ENCODE measurements around the gene FOXP2.

Gene FOXP2

GRCh38 chr7:114657279-114657678, 242.7 kb downstream of the FOXP2 start:
- TF ChIP-seq CTCF (IDR thresholded peaks at IDR 0.05; ENCODE audit: low read depth, low read length) = no peak

GRCh38 chr7:114658216-114658615, 243.6 kb downstream of the FOXP2 start:
- no peak for TF ChIP-seq CTCF (IDR thresholded peaks at IDR 0.05; ENCODE audit: low read depth, low read length)
- no peak overlapping the region for H3K4me3 ChIP-seq (ENCODE audit: low read depth, low read length)

More at GRCh38 chr7:114657279-114657678, 242.7 kb downstream of the FOXP2 start:
- H3K4me3 ChIP-seq (ENCODE audit: low read depth, low read length) = no peak overlapping the region

GRCh38 chr7:114659409-114660125, 245.0 kb downstream of the FOXP2 start:
- no peak overlapping the region for H3K4me3 ChIP-seq (ENCODE audit: low read depth, low read length)
- no peak for TF ChIP-seq CTCF (IDR thresholded peaks at IDR 0.05; ENCODE audit: low read depth, low read length)

GRCh38 chr7:114660126-114660486, 245.5 kb downstream of the FOXP2 start:
- no peak for TF ChIP-seq CTCF (IDR thresholded peaks at IDR 0.05; ENCODE audit: low read depth, low read length)
- no peak overlapping the region for H3K4me3 ChIP-seq (ENCODE audit: low read depth, low read length)

- no peak overlapping the region for H3K4me3 ChIP-seq (ENCODE audit: low read depth, low read length)
- no peak for TF ChIP-seq CTCF (IDR thresholded peaks at IDR 0.05; ENCODE audit: low read depth, low read length)
These were observed 246.1 kb downstream of the FOXP2 start for GRCh38 chr7:114660753-114661152.

- H3K4me3 ChIP-seq (ENCODE audit: low read depth, low read length) = no peak overlapping the region
- TF ChIP-seq CTCF (IDR thresholded peaks at IDR 0.05; ENCODE audit: low read depth, low read length) = no peak
These were observed 247.5 kb downstream of the FOXP2 start for GRCh38 chr7:114662002-114662677.

GRCh38 chr7:114663502-114663901, 248.9 kb downstream of the FOXP2 start:
- H3K4me3 ChIP-seq (ENCODE audit: low read depth, low read length) = no peak overlapping the region
- no peak for TF ChIP-seq CTCF (IDR thresholded peaks at IDR 0.05; ENCODE audit: low read depth, low read length)
